Stimulated activated CD4-positive, alpha-beta T cell treated with anti-CD3 and anti-CD28 coated beads, Interleukin-2, amount 100 ng/mL, for 24 hours (primary cell): ENCODE data around the gene MYRIP.
"Not testable (repeated sequence)": the region's sequence is repeated elsewhere in the genome, so short reads cannot be mapped to it uniquely, and the experiment has no call there.

Experiments used
- DNase-seq, 2 donors: peaks; one replicate each; pipeline ENCODE4 v3.0.0-alpha.2; 2020

The MYRIP gene

GRCh38 chr3:39972508-39972907, 163.1 kb downstream of the MYRIP start:
- no peak for DNase-seq

GRCh38 chr3:39977058-39977794, 167.8 kb downstream of the MYRIP start:
- no peak for DNase-seq

- DNase-seq: no peak
Observed at GRCh38 chr3:39978308-39978707, 168.9 kb downstream of the MYRIP start.

- no peak for DNase-seq
Observed at GRCh38 chr3:39980058-39980457, 170.6 kb downstream of the MYRIP start.

- DNase-seq: no peak
Observed at GRCh38 chr3:39980781-39981180, 171.4 kb downstream of the MYRIP start.

GRCh38 chr3:39981547-39982184, 172.3 kb downstream of the MYRIP start:
- no peak for DNase-seq

- no peak for DNase-seq
Observed at GRCh38 chr3:39982665-39983357, 173.4 kb downstream of the MYRIP start.

- DNase-seq: no peak
Observed at GRCh38 chr3:39989746-39990145, 180.3 kb downstream of the MYRIP start.

- DNase-seq: peak in 1 of 2 donors; percentile 12
Observed at GRCh38 chr3:39990532-39990931, 181.1 kb downstream of the MYRIP start.

- DNase-seq: no peak
Observed at GRCh38 chr3:40008796-40009195, 199.4 kb downstream of the MYRIP start.

- DNase-seq: no peak
Observed at GRCh38 chr3:40009991-40010390, 200.6 kb downstream of the MYRIP start.

GRCh38 chr3:40012381-40012780, 203.0 kb downstream of the MYRIP start:
- DNase-seq: no peak

- no peak for DNase-seq
Observed at GRCh38 chr3:40016391-40016790, 207.0 kb downstream of the MYRIP start.

GRCh38 chr3:40018369-40018768, 209.0 kb downstream of the MYRIP start:
- no peak for DNase-seq

- DNase-seq: no peak
Observed at GRCh38 chr3:40019376-40019775, 210.0 kb downstream of the MYRIP start.

- DNase-seq: no peak
Observed at GRCh38 chr3:40020689-40021088, 211.3 kb downstream of the MYRIP start.

- DNase-seq: no peak
Observed at GRCh38 chr3:40021338-40021737, 211.9 kb downstream of the MYRIP start.

- no peak for DNase-seq
Observed at GRCh38 chr3:40022297-40022827, 213.0 kb downstream of the MYRIP start.

- DNase-seq: no peak
Observed at GRCh38 chr3:40024526-40024925, 215.1 kb downstream of the MYRIP start.

- not testable (repeated sequence) for DNase-seq
Observed at GRCh38 chr3:40025892-40026291, 216.5 kb downstream of the MYRIP start.

- no peak for DNase-seq
Observed at GRCh38 chr3:40035177-40035576, 225.8 kb downstream of the MYRIP start.

GRCh38 chr3:40037582-40037981, 228.2 kb downstream of the MYRIP start:
- DNase-seq: no peak

- no peak for DNase-seq
Observed at GRCh38 chr3:40042752-40043443, 233.5 kb downstream of the MYRIP start.
